Muscle layer of colon (tissue), 2 donors: ENCODE results near the gene ARL6IP1.
A peak's percentile ranks its signal among the peaks of the same experiment; 100 is the strongest.

Experiments used
- H3K27ac ChIP-seq: one replicate; pipeline ENCODE4 v1.7.0; 2013; ENCODE audit warnings: low read depth, mild to moderate bottlenecking, low read length, moderate library complexity
- H3K27me3 ChIP-seq, 2 donors: one replicate each; pipeline ENCODE4 v1.7.0; 2013; ENCODE audit warnings: low read length in 2 of 2, mild to moderate bottlenecking in 2 of 2; ENCODE audit not compliant: insufficient read depth in 2 of 2, control insufficient read depth in 1 of 2
- H3K36me3 ChIP-seq: one replicate; pipeline ENCODE4 v1.7.0; 2013; ENCODE audit warnings: mild to moderate bottlenecking, low read length; ENCODE audit not compliant: insufficient read depth
- H3K4me1 ChIP-seq: one replicate; pipeline ENCODE4 v1.7.0; 2013; ENCODE audit warnings: mild to moderate bottlenecking, low read length; ENCODE audit not compliant: insufficient read depth
- H3K4me3 ChIP-seq, 2 donors: one replicate each; pipeline ENCODE4 v1.7.0; 2013; ENCODE audit warnings: low read length in 2 of 2, low read depth in 1 of 2, mild to moderate bottlenecking in 1 of 2, moderate library complexity in 1 of 2
- H3K9ac ChIP-seq: one replicate; pipeline ENCODE4 v1.7.0; 2013; ENCODE audit warnings: low read length
- H3K9me3 ChIP-seq: one replicate; pipeline ENCODE4 v1.7.0; 2013; ENCODE audit warnings: mild to moderate bottlenecking, low read length
- donor health status: abdominal sarcoma.
- donor health status: Adenocarcinoma of cecum.

Gene ARL6IP1

GRCh38 chr16:18827890-18828289 lies 26.5 kb upstream of the ARL6IP1 start:
- H3K27ac ChIP-seq, result no peak overlapping the region

DNA sequence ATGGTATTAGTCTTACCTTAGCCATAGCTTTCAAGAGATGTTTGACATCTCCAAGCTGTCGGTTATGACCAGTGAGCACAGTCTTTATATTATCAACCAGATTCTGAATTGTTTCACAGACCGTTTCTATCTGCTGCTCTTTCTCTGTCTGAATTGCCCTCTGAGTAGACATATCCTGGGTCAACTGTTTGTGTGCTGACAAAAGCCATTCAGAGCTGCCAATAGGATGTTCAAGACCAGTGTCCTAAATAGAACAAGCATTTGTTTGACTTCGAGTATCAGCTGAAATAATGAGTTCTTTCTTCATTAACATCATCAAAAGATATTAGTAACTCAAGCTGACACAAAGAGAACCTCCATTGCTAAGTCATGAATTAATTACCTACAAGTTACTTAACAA lies 14.9 kb upstream of the ARL6IP1 start:
- Histone ChIP-seq H3K9ac (no peak overlapping the region), H3K4me1 (no peaks in the 10 kb centered on the region), H3K9me3 (no peaks in the 10 kb centered on the region), H3K27me3 (no peaks in the 10 kb centered on the region), H3K27ac (no peak overlapping the region), H3K36me3 (peaks cover 28% of the 10 kb centered on the region), H3K4me3 (no peak overlapping the region)

More at GRCh38 chr16:18827890-18828289, 26.5 kb upstream of the ARL6IP1 start:
- no peaks in the 10 kb centered on the region for H3K27me3 ChIP-seq
- H3K9me3 ChIP-seq, result no peaks in the 10 kb centered on the region
- H3K4me3 ChIP-seq, result no peak overlapping the region
- no peaks in the 10 kb centered on the region for H3K4me1 ChIP-seq
- H3K36me3 ChIP-seq, result peaks cover 26% of the 10 kb centered on the region
- H3K9ac ChIP-seq, result no peak overlapping the region

GRCh38 chr16:18811925-18812324 lies 10.6 kb upstream of the ARL6IP1 start:
- Histone ChIP-seq H3K9me3 (no peaks in the 10 kb centered on the region), H3K27ac (no peak overlapping the region), H3K4me1 (no peaks in the 10 kb centered on the region), H3K9ac (no peak overlapping the region), H3K4me3 (no peak overlapping the region), H3K27me3 (no peaks in the 10 kb centered on the region), H3K36me3 (peaks cover 47% of the 10 kb centered on the region)

- H3K4me3 ChIP-seq, result no peak overlapping the region
- H3K9ac ChIP-seq, result no peak overlapping the region
- no peaks in the 10 kb centered on the region for H3K4me1 ChIP-seq
- no peaks in the 10 kb centered on the region for H3K27me3 ChIP-seq
- no peaks in the 10 kb centered on the region for H3K9me3 ChIP-seq
- no peak overlapping the region for H3K27ac ChIP-seq
- peaks cover 49% of the 10 kb centered on the region for H3K36me3 ChIP-seq
Observed at GRCh38 chr16:18809165-18809564, 7.8 kb upstream of the ARL6IP1 start.

DNA sequence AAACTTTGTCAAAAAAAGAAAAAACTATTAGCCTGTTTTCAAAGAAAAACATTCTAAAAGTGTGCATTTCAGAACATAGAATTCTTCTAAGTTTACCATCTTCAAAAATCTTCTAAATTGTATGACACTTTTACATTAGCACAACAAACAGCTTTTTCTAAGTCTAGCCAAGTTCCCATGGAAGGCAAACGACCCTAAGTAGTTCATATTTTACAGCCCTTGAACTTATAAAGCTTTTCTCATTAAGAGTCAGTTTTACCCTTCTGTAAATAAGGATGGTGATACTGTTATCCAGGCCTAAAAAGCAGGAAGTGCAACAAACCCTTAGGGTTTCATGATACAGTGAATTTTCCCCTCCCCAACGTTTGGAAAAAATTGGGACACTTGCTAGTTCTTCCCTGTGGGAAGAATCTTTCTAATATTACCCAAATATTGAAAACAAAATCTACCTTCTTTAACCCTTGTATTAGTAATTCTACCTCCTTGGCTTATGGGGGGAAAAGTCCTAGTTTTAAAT lies 4.0 kb upstream of the ARL6IP1 start:
- peaks cover 31% of the 10 kb centered on the region for H3K36me3 ChIP-seq
- no peak overlapping the region for H3K27ac ChIP-seq
- no peaks in the 10 kb centered on the region for H3K27me3 ChIP-seq
- no peak overlapping the region for H3K4me3 ChIP-seq
- H3K9ac ChIP-seq, result no peak overlapping the region
- H3K9me3 ChIP-seq, result no peaks in the 10 kb centered on the region
- peaks cover 3% of the 10 kb centered on the region for H3K4me1 ChIP-seq

- Histone ChIP-seq H3K9me3 (no peaks in the 10 kb centered on the region), H3K9ac (no peak overlapping the region)
Observed at GRCh38 chr16:18804540-18804939, 3.2 kb upstream of the ARL6IP1 start.

GRCh38 chr16:18803569-18804462 lies 2.5 kb upstream of the ARL6IP1 start:
- H3K27me3 ChIP-seq, result no peaks in the 10 kb centered on the region
- no peak overlapping the region for H3K27ac ChIP-seq
- no peaks in the 10 kb centered on the region for H3K9me3 ChIP-seq
- H3K4me1 ChIP-seq, result peaks cover 13% of the 10 kb centered on the region
- no peak overlapping the region for H3K9ac ChIP-seq
- peaks cover 16% of the 10 kb centered on the region for H3K36me3 ChIP-seq
- H3K4me3 ChIP-seq, result no peak overlapping the region

More at GRCh38 chr16:18804540-18804939, 3.2 kb upstream of the ARL6IP1 start:
- peaks cover 23% of the 10 kb centered on the region for H3K36me3 ChIP-seq
- no peak overlapping the region for H3K27ac ChIP-seq
- H3K27me3 ChIP-seq, result no peaks in the 10 kb centered on the region
- H3K4me3 ChIP-seq, result no peak overlapping the region
- peaks cover 11% of the 10 kb centered on the region for H3K4me1 ChIP-seq

DNA sequence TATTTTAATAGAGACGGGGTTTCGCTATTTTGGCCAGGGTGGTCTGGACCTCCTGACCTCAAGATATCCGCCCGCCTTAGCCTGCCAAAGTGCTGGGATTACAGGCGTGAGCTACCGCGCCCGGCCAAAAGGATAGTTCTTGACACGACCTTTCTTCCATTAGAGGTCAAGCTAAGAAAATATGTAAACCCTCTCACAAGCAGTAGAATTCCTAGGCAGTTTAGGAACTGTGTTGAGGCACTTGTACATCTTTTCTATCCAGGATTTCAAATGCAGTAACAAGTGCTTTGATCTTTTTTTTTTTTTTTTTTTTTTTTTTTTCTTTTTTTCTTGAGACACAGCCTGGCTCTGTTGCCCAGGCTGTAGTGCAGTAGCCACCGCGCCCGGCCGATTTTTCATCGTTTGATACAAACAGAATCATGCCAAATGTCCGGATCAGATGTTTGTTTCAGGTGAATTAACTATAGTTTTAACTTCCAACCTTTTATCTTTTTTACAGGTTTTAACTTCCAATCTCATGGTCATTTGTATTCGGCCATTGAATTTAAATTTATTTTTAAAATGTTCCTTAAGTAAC lies 1.5 kb upstream of the ARL6IP1 start:
- no peak overlapping the region for H3K27ac ChIP-seq
- no peaks in the 10 kb centered on the region for H3K27me3 ChIP-seq
- no peaks in the 10 kb centered on the region for H3K9me3 ChIP-seq
- H3K4me3 ChIP-seq, result no peak overlapping the region
- H3K4me1 ChIP-seq, result peaks cover 13% of the 10 kb centered on the region
- peaks cover 9% of the 10 kb centered on the region for H3K36me3 ChIP-seq
- no peak overlapping the region for H3K9ac ChIP-seq

DNA sequence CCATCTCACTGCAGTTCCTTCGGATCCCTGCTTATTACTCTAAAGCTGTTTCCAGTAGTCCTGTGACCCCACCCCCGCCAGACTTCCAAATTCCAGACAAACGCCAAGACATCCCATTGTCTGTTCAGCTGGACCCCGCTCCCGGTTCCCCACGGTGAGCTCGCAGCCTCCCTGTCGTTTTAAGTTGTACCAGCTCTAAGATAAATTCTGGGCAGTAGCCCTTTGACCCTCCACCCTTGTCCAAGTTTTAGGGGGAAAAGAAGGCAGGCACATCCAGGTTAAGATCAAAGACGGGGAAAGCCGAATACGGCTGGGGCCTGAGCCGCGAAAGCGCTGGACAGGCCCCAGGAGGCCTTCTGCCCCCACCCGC lies 589 bp downstream of the ARL6IP1 start:
- peak overlapping the region; percentile 65 for H3K9ac ChIP-seq
- H3K27ac ChIP-seq, result peak overlapping the region; percentile 70
- no peaks in the 10 kb centered on the region for H3K9me3 ChIP-seq
- H3K27me3 ChIP-seq, result no peaks in the 10 kb centered on the region
- H3K4me3 ChIP-seq, result peak overlapping the region; percentile 88 to 89
- H3K4me1 ChIP-seq, result peaks cover 13% of the 10 kb centered on the region
- H3K36me3 ChIP-seq, result peaks cover 23% of the 10 kb centered on the region

- H3K27ac ChIP-seq, result peak overlapping the region; percentile 70
- peak overlapping the region; percentile 65 for H3K9ac ChIP-seq
- H3K4me3 ChIP-seq, result peak overlapping the region; percentile 88 to 89
- H3K9me3 ChIP-seq, result no peaks in the 10 kb centered on the region
- H3K27me3 ChIP-seq, result no peaks in the 10 kb centered on the region
- H3K36me3 ChIP-seq, result peaks cover 24% of the 10 kb centered on the region
- H3K4me1 ChIP-seq, result peaks cover 13% of the 10 kb centered on the region
Observed at GRCh38 chr16:18800293-18800692, 1.1 kb downstream of the ARL6IP1 start.

GRCh38 chr16:18799500-18799899 lies 1.8 kb downstream of the ARL6IP1 start:
- H3K36me3 ChIP-seq, result peaks cover 25% of the 10 kb centered on the region
- no peaks in the 10 kb centered on the region for H3K9me3 ChIP-seq
- no peak overlapping the region for H3K9ac ChIP-seq
- H3K4me1 ChIP-seq, result peaks cover 13% of the 10 kb centered on the region
- no peak overlapping the region for H3K4me3 ChIP-seq
- H3K27me3 ChIP-seq, result no peaks in the 10 kb centered on the region
- no peak overlapping the region for H3K27ac ChIP-seq
